ENCODE results near the gene PDE4D.
"Not testable (repeated sequence)": the region's sequence is repeated elsewhere in the genome, so short reads cannot be mapped to it uniquely, and the experiment has no call there.

The PDE4D gene

GRCh38 chr5:59791617-59792016 is 101.9 kb downstream of the PDE4D start:
- Histone ChIP-seq H3K4me1 (ENCODE audit: control insufficient read depth, insufficient read depth, low read length) (no peaks in the 10 kb centered on the region), H3K9me3 (ENCODE audit: control insufficient read depth, low read length) (no peaks in the 10 kb centered on the region), H3K27me3 (ENCODE audit: control insufficient read depth, insufficient read depth, low read length) (no peaks in the 10 kb centered on the region), H3K4me3 (ENCODE audit: low read length) (no peak overlapping the region), H3K36me3 (ENCODE audit: control insufficient read depth, insufficient read depth, low read length) (no peaks in the 10 kb centered on the region), H3K9ac (ENCODE audit: low read length) (no peak overlapping the region)

GRCh38 chr5:59790776-59791475 is 102.6 kb downstream of the PDE4D start:
- H3K9ac ChIP-seq (ENCODE audit: low read length): no peak overlapping the region
- H3K36me3 ChIP-seq (ENCODE audit: control insufficient read depth, insufficient read depth, low read length): no peaks in the 10 kb centered on the region
- no peaks in the 10 kb centered on the region for H3K4me1 ChIP-seq (ENCODE audit: control insufficient read depth, insufficient read depth, low read length)
- no peaks in the 10 kb centered on the region for H3K9me3 ChIP-seq (ENCODE audit: control insufficient read depth, low read length)
- no peaks in the 10 kb centered on the region for H3K27me3 ChIP-seq (ENCODE audit: control insufficient read depth, insufficient read depth, low read length)
- H3K4me3 ChIP-seq (ENCODE audit: low read length): no peak overlapping the region

- Histone ChIP-seq H3K9me3 (ENCODE audit: control insufficient read depth, low read length) (no peaks in the 10 kb centered on the region), H3K4me1 (ENCODE audit: control insufficient read depth, insufficient read depth, low read length) (no peaks in the 10 kb centered on the region), H3K36me3 (ENCODE audit: control insufficient read depth, insufficient read depth, low read length) (no peaks in the 10 kb centered on the region), H3K4me3 (ENCODE audit: low read length) (no peak overlapping the region), H3K9ac (ENCODE audit: low read length) (no peak overlapping the region), H3K27me3 (ENCODE audit: control insufficient read depth, insufficient read depth, low read length) (no peaks in the 10 kb centered on the region)
These were observed 103.2 kb downstream of the PDE4D start for GRCh38 chr5:59790376-59790775.

- Histone ChIP-seq H3K4me3 (ENCODE audit: low read length) (no peak overlapping the region), H3K9me3 (ENCODE audit: control insufficient read depth, low read length) (no peaks in the 10 kb centered on the region), H3K27me3 (ENCODE audit: control insufficient read depth, insufficient read depth, low read length) (no peaks in the 10 kb centered on the region), H3K9ac (ENCODE audit: low read length) (no peak overlapping the region), H3K36me3 (ENCODE audit: control insufficient read depth, insufficient read depth, low read length) (no peaks in the 10 kb centered on the region), H3K4me1 (ENCODE audit: control insufficient read depth, insufficient read depth, low read length) (no peaks in the 10 kb centered on the region)
These were observed 103.6 kb downstream of the PDE4D start for GRCh38 chr5:59789894-59790293.

GRCh38 chr5:59789197-59789596 is 104.3 kb downstream of the PDE4D start:
- Histone ChIP-seq H3K9ac (ENCODE audit: low read length) (no peak overlapping the region), H3K4me1 (ENCODE audit: control insufficient read depth, insufficient read depth, low read length) (no peaks in the 10 kb centered on the region), H3K36me3 (ENCODE audit: control insufficient read depth, insufficient read depth, low read length) (no peaks in the 10 kb centered on the region), H3K9me3 (ENCODE audit: control insufficient read depth, low read length) (no peaks in the 10 kb centered on the region), H3K27me3 (ENCODE audit: control insufficient read depth, insufficient read depth, low read length) (no peaks in the 10 kb centered on the region), H3K4me3 (ENCODE audit: low read length) (no peak overlapping the region)

GRCh38 chr5:59786334-59786805 is 107.2 kb downstream of the PDE4D start:
- Histone ChIP-seq H3K27me3 (ENCODE audit: control insufficient read depth, insufficient read depth, low read length) (no peaks in the 10 kb centered on the region), H3K4me1 (ENCODE audit: control insufficient read depth, insufficient read depth, low read length) (no peaks in the 10 kb centered on the region), H3K9ac (ENCODE audit: low read length) (no peak overlapping the region), H3K9me3 (ENCODE audit: control insufficient read depth, low read length) (no peaks in the 10 kb centered on the region), H3K36me3 (ENCODE audit: control insufficient read depth, insufficient read depth, low read length) (no peaks in the 10 kb centered on the region), H3K4me3 (ENCODE audit: low read length) (no peak overlapping the region)

GRCh38 chr5:59785676-59786333 is 107.7 kb downstream of the PDE4D start:
- Histone ChIP-seq H3K27me3 (ENCODE audit: control insufficient read depth, insufficient read depth, low read length) (no peaks in the 10 kb centered on the region), H3K36me3 (ENCODE audit: control insufficient read depth, insufficient read depth, low read length) (no peaks in the 10 kb centered on the region), H3K4me3 (ENCODE audit: low read length) (no peak overlapping the region), H3K9ac (ENCODE audit: low read length) (no peak overlapping the region), H3K9me3 (ENCODE audit: control insufficient read depth, low read length) (no peaks in the 10 kb centered on the region), H3K4me1 (ENCODE audit: control insufficient read depth, insufficient read depth, low read length) (no peaks in the 10 kb centered on the region)

- not testable (repeated sequence) for H3K27me3 ChIP-seq (ENCODE audit: control insufficient read depth, insufficient read depth, low read length); H3K9me3 ChIP-seq (ENCODE audit: control insufficient read depth, low read length); H3K36me3 ChIP-seq (ENCODE audit: control insufficient read depth, insufficient read depth, low read length); H3K9ac ChIP-seq (ENCODE audit: low read length); H3K4me3 ChIP-seq (ENCODE audit: low read length); H3K4me1 ChIP-seq (ENCODE audit: control insufficient read depth, insufficient read depth, low read length)
These were observed 108.8 kb downstream of the PDE4D start for GRCh38 chr5:59784708-59785107.

- no peaks in the 10 kb centered on the region for H3K36me3 ChIP-seq (ENCODE audit: control insufficient read depth, insufficient read depth, low read length)
- no peaks in the 10 kb centered on the region for H3K9me3 ChIP-seq (ENCODE audit: control insufficient read depth, low read length)
- no peaks in the 10 kb centered on the region for H3K4me1 ChIP-seq (ENCODE audit: control insufficient read depth, insufficient read depth, low read length)
- H3K9ac ChIP-seq (ENCODE audit: low read length): no peak overlapping the region
- no peak overlapping the region for H3K4me3 ChIP-seq (ENCODE audit: low read length)
- no peaks in the 10 kb centered on the region for H3K27me3 ChIP-seq (ENCODE audit: control insufficient read depth, insufficient read depth, low read length)
These were observed 110.3 kb downstream of the PDE4D start for GRCh38 chr5:59783264-59783663.

- Histone ChIP-seq H3K9me3 (ENCODE audit: control insufficient read depth, low read length) (no peaks in the 10 kb centered on the region), H3K4me3 (ENCODE audit: low read length) (no peak overlapping the region), H3K4me1 (ENCODE audit: control insufficient read depth, insufficient read depth, low read length) (no peaks in the 10 kb centered on the region), H3K27me3 (ENCODE audit: control insufficient read depth, insufficient read depth, low read length) (no peaks in the 10 kb centered on the region), H3K9ac (ENCODE audit: low read length) (no peak overlapping the region), H3K36me3 (ENCODE audit: control insufficient read depth, insufficient read depth, low read length) (no peaks in the 10 kb centered on the region)
These were observed 110.7 kb downstream of the PDE4D start for GRCh38 chr5:59782856-59783255.

- no peak overlapping the region for H3K4me3 ChIP-seq (ENCODE audit: low read length)
- H3K27me3 ChIP-seq (ENCODE audit: control insufficient read depth, insufficient read depth, low read length): no peaks in the 10 kb centered on the region
- H3K9ac ChIP-seq (ENCODE audit: low read length): no peak overlapping the region
- no peaks in the 10 kb centered on the region for H3K4me1 ChIP-seq (ENCODE audit: control insufficient read depth, insufficient read depth, low read length)
- no peaks in the 10 kb centered on the region for H3K36me3 ChIP-seq (ENCODE audit: control insufficient read depth, insufficient read depth, low read length)
- H3K9me3 ChIP-seq (ENCODE audit: control insufficient read depth, low read length): no peaks in the 10 kb centered on the region
These were observed 114.1 kb downstream of the PDE4D start for GRCh38 chr5:59779453-59779852.

GRCh38 chr5:59777028-59777427 is 116.5 kb downstream of the PDE4D start:
- no peaks in the 10 kb centered on the region for H3K27me3 ChIP-seq (ENCODE audit: control insufficient read depth, insufficient read depth, low read length)
- H3K9me3 ChIP-seq (ENCODE audit: control insufficient read depth, low read length): no peaks in the 10 kb centered on the region
- no peaks in the 10 kb centered on the region for H3K36me3 ChIP-seq (ENCODE audit: control insufficient read depth, insufficient read depth, low read length)
- H3K4me1 ChIP-seq (ENCODE audit: control insufficient read depth, insufficient read depth, low read length): no peaks in the 10 kb centered on the region
- H3K4me3 ChIP-seq (ENCODE audit: low read length): no peak overlapping the region
- H3K9ac ChIP-seq (ENCODE audit: low read length): no peak overlapping the region

Measured in mucosa of stomach (tissue), 1 donor.